ENCODE results near the gene IGF2R. TPM values are rescaled to one million over a fixed set of nuclear protein-coding genes. Genes with fewer than 3 reads are reported as not detected.

IGF2R gene
- total RNA-seq, 1 experiment from 2014 or later = 75.3 TPM

GRCh38 chr6:160039441-160039840 lies 70.6 kb downstream of the IGF2R start:
- H3K4me3 Mint-ChIP-seq = no peak overlapping the region
- DNase-seq (ENCODE audit: low spot score) = no peak
- peaks cover 49% of the 10 kb centered on the region for H3K36me3 Mint-ChIP-seq
- no peak for TF ChIP-seq TEAD4 (CRISPR knock-in tag; IDR thresholded peaks at IDR 0.05)
- TF ChIP-seq ZSCAN18 (CRISPR knock-in tag; IDR thresholded peaks at IDR 0.05) = no peak
- no peak for TF ChIP-seq EMX1 (CRISPR knock-in tag; IDR thresholded peaks at IDR 0.05)
- no peak for TF ChIP-seq ZNF532 (CRISPR knock-in tag; IDR thresholded peaks at IDR 0.05; ENCODE audit: borderline replicate concordance)
- no peak for TF ChIP-seq FOXJ3 (CRISPR knock-in tag; IDR thresholded peaks at IDR 0.05; ENCODE audit: borderline replicate concordance)
- no peak for TF ChIP-seq SMAD3 (CRISPR knock-in tag; IDR thresholded peaks at IDR 0.05; ENCODE audit: borderline replicate concordance)
- no peak for TF ChIP-seq NFYB (CRISPR knock-in tag; conservative IDR thresholded peaks at IDR 0.05; ENCODE audit: low read depth)
- no peak for TF ChIP-seq ZNF138 (CRISPR knock-in tag; conservative IDR thresholded peaks at IDR 0.05)
- no peak for TF ChIP-seq AR (CRISPR knock-in tag; IDR thresholded peaks at IDR 0.05)
- TF ChIP-seq ZNF263 (CRISPR knock-in tag; IDR thresholded peaks at IDR 0.05; ENCODE audit: low read depth) = no peak
- TF ChIP-seq USF1 (CRISPR knock-in tag; IDR thresholded peaks at IDR 0.05) = no peak
- TF ChIP-seq ELF4 (CRISPR knock-in tag; IDR thresholded peaks at IDR 0.05; ENCODE audit: low read depth) = no peak
- TF ChIP-seq E2F5 (CRISPR knock-in tag; IDR thresholded peaks at IDR 0.05) = no peak
- no peak for TF ChIP-seq OVOL2 (CRISPR knock-in tag; IDR thresholded peaks at IDR 0.05; ENCODE audit: borderline replicate concordance)
- TF ChIP-seq HMGXB4 (CRISPR knock-in tag; IDR thresholded peaks at IDR 0.05) = no peak
- TF ChIP-seq ZNF512 (CRISPR knock-in tag; IDR thresholded peaks at IDR 0.05; ENCODE audit: borderline replicate concordance) = no peak
- no peak for TF ChIP-seq JAZF1 (CRISPR knock-in tag; IDR thresholded peaks at IDR 0.05)
- no peak for ATAC-seq
- ChIA-PET POLR2A (no interaction called here), CTCF (interaction anchor here (1.1 kb wide), 1 partner anchor 176 kb away, joined by 3 read pairs; no protein-coding TSS in a partner anchor)
- H3K27me3 Mint-ChIP-seq (ENCODE audit: low read depth) = no peaks in the 10 kb centered on the region
- H3K9me3 Mint-ChIP-seq = no peaks in the 10 kb centered on the region
- H3K27ac Mint-ChIP-seq = no peak overlapping the region
- no peaks in the 10 kb centered on the region for H3K4me1 Mint-ChIP-seq
